Stimulated activated CD4-positive, alpha-beta T cell treated with anti-CD3 and anti-CD28 coated beads, Interleukin-2, amount 100 ng/mL, for 48 hours (primary cell): ENCODE data around the gene IL1RL1.
"Not testable (repeated sequence)": the region's sequence is repeated elsewhere in the genome, so short reads cannot be mapped to it uniquely, and the experiment has no call there.

ENCODE experiments used
- DNase-seq, 2 donors: peaks; one replicate each; pipeline ENCODE4 v3.0.0-alpha.2; 2020

IL1RL1 gene

DNA sequence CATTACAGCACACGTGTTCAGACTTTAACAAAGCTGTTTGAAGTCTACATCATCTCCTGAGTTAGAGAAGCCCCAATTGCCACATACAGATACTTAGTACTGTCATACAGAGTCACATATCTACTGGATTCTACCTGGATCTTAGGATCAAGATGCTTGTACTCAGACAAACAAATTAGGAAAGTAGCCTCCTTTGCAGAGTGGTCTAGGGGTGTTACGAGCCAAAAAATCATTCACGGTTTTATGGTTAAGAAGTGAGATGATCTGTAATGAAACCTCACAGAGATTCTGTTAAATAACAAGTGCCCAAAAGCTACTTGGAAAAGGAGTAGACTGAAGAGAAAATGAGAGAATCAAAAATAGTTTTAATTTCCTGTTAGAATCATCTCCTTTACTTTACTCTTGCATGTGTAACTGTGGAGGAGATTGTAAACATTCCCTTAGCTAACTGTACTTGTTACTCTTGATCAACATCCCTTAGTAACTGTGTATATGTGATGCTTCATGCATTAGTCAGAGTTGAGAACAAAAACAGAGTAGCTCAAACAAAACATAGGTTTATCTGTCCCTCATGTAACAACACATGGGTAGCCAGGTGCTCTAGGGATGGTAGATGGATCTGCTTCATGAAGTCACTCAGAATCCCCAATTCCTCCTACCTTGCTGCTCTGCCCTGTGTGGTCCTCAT, 16.4 kb upstream of the IL1RL1 start:
- no peak for DNase-seq

DNA sequence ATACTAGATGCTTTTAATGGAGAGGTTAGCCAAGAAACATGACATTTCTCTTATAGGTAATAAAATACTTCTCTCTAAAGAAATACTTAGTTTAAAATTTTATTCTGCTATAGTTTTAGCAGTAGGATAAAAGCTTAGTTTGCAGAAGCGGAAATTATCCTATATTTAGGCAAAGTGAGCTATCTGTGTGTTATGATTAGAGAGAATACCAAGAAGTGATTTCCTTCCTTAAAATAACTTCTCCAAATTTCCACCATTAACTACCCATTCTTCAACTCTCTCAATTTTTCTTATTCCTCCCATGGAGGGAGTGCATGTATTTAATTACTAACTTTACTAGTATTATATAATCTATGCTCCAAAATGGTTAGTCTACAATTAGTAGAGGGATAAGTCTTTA, 15.8 kb upstream of the IL1RL1 start:
- no peak for DNase-seq

DNA sequence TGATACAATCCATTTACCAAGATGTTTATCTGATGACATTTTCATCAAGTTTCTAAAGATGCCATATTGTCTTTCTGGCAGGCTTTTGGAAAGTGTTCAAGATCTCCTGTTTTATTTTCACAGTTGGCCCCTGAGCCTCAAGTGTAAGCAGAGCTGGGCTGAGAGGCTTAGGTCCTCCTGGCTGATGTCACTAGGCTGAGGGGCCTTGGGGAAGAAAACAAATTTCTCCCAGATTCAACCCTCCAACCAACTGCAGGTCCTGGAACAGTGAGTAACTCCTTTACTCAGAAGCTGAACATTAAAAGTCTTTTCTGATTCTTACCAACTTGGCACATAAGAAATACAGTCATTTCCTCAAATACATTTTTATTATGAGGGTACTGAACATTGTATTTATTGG, 14.9 kb upstream of the IL1RL1 start:
- DNase-seq, result no peak

DNA sequence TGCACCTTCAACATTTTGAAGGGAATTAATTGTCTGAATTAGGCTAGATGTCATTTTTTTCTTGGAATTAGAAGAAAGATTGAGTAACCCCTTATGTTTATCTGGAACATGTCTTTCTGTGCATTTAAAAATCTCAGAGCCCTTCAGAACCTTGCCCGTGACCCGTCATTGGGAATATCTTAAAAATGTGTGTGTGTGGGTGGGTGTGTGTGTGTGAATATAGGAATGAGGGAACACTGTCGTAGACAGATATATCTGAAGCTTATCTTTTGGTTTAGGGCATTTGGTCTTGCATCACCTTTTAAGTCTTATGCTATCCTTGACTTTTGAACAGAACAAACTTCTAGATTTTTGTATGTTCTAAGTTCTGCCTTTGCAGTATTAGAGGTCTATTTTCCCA, 13.5 kb upstream of the IL1RL1 start:
- no peak for DNase-seq

DNA sequence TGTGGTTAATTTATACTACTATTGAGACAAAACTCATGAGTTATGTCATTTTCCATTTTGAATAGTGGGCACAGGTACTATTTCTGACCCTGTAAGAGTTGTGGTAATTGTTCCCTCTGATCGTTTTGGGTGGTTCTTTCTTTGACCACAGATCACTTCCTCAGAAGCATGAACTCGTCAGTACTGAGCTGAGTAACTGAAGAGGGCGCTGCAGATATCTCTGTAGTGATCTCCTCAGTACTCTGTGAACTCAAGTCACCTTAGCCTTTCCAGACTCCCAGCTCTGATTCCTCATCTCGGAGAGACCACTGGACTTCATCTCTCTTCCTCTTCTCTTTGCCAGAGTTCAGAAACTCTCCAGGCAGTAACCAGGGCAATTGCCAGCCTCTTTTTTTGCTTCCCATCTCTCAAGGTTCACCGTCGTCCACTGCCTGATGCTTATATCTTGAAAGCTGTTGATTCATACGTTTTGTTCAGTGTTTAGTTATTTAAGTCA, 9.4 kb upstream of the IL1RL1 start:
- peak; percentile 34 to 35 for DNase-seq

DNA sequence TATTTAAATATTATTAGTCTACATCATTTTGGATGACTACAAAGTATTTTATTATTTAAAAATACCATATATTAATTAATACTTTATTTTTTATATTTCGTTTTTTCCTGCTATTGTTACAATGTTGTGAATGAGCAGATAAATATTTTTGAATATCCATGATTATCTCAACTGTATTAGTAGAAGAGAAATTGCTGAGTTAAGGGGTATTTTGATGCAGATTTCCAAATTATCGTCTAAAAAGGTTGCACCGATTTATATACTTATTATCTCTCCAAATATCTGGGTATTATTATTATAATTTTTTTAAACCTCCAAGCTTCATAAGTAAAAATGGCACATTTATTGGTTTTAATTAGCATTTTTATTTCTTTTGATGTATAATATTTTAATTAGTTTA, 8.9 kb upstream of the IL1RL1 start:
- DNase-seq, result no peak

DNA sequence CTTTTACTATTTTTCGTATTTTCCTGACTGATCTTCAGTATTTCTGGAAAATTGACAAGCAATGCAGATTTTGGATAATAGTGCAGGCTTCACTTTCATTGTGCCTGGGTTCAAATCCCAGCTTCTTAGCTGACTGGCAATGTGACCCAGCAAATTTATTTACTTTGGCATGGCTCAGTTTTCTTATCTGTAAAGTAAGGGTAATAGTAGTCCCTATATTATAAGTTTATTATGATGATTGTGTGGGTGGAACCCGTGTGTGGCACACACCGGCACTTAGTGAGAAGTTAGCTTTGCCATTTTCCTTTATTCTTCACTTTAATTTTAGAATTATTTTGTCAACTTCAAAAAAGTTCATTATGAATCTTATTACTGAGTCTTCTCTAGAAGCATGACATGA, 7.8 kb upstream of the IL1RL1 start:
- no peak for DNase-seq

DNA sequence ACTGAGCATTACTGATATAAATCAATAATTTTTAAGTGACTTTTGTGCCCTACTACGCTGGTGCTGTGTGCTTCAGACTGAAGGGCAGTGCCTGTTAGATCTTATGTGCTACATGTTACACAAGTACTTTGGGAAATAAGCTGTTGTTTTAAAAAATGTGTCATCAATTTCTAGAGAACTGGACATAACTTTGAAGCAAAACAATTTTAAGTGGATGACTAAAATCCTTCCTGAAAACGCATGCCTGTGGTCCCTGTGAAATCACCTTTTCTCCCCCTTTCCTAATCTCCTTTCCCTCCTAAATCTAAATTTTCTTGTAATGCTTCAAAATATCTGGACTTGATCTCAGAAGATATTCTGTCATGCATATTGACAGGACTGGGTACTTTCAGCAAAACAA, 7.1 kb upstream of the IL1RL1 start:
- no peak for DNase-seq

DNA sequence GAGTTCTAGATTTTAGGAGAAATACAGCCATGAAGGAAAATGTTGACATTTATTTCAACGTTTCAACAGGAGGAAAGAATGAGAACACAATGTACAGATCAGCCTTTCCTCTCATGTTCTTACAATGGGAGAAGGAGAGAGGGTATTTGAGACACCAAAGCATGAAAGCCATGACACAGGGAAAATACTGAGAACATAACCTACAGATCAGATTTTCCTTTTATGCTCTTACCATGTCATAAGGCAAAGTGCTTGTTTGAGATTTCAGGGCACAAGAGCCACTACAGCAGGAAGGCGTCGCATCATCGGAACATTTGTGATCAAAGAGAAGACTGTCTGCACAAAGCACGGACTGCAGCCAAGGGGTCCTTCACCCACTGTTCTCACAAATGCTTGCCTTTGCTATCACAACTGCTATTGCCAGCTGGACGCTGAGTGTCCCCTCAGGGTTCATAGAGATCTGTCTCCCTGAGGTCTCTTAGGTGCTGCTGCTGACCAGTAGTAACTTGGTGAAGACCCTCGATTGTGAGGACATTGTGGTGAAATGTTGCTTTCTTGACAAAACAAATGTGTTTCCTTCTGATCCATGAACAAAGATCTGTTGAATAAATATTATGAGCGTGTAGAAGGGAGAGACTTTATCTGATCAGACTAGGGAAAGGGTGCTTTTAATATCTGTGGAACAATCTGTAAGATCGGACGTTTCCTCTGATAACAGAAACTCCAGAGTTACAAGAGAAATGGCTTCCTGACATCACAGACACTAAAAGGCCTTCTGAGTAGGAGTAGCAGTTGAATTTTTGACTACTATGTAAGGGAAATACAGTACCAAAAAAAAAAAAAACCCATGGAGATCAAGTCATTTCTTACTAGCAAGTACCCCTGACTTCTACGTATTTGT, 6.4 kb upstream of the IL1RL1 start:
- DNase-seq, result peak in 1 of 2 donors; percentile 9

DNA sequence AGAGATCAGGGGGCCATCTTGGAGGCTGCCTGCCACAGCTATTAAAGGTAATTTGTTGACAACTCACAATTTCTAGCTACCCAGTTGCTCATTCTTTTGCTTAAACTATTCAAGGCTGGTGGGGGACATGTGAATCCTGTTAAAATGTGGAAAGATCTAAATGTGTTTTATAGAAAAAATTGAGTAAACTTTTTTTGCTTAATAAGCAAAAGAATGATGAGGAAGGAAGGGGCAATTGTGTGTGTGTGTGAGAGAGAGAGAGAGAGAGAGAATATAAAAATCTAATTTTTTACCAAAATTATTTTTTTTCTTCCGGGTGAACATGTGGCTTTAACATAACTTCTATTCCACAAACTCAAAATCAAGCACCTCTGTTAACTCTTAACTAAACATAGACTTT, 5.2 kb upstream of the IL1RL1 start:
- DNase-seq, result no peak

DNA sequence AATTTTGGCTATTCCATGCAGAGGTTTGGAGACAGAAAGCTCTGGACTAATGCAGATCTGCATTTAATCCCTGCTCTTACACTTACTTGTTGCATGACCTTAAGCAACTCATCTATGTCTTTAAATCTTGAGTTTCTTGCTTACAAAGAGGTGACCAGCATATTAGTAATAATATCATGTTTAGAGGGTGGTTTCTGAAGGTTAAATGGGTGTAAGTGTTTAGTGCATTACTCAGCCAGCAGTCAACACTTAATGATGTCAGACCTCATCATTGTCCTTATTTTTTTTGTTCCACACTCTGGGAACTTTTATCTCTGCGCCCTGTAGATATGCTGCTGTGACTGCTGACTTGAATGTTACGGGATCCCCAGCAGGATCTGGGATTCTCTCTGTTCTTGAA, 1.7 kb downstream of the IL1RL1 start:
- no peak for DNase-seq

DNA sequence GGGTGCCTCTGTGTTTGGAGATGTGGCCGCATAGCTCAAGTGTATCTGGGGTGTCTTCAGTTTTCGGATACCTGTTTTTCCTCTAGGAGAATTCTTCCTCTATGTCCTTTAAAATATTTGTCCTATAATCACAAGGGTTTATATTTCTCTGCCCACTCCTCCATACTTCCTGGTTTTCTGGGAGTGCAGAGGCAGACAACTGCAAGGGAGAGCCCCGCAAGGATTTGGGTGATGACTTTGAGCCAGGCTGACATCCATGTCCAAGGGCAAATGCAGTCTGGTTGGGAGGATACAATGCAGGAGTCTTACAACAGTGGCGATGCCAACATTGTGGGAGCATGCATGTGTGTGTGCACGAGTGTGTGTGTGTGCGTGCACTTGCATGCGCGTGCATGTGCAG, 2.1 kb downstream of the IL1RL1 start:
- no peak for DNase-seq

DNA sequence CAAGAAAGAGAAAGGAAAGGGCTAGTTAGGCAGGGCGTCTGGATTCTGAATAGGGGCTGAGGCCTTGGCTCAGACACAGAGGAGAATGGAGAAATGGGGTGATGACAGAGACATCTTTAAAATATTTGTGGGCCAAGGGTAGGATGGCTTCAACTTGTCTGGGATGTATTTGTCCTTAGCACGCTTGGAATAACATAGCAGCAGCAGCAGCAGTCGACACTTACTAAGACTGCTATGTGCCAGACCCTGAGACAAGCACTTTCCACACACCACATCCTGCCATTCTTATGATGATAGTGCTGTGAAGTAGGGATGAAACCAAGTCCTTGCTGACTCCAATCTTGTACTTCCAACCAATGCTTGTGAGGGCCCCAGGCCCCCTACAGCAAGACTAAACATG, 2.6 kb downstream of the IL1RL1 start:
- no peak for DNase-seq

DNA sequence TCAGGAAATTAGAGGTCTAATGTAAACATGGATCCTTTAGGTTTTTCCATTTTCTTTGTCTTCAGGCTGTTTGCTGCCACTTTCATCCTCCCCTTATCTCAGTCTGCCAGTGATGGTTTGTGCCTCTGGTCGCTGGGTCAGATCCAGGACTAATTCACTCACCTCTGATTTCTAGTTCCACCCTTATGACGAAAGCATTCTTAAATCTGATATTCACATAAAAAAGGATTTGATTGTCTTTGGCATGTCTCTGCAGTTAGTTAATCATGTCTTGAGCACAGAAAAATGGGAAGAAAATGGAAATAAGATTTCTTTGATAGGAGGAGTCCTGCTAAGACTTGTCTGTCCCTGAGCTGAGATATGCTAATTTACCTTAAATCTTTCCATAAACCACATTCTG, 4.6 kb downstream of the IL1RL1 start:
- no peak for DNase-seq

DNA sequence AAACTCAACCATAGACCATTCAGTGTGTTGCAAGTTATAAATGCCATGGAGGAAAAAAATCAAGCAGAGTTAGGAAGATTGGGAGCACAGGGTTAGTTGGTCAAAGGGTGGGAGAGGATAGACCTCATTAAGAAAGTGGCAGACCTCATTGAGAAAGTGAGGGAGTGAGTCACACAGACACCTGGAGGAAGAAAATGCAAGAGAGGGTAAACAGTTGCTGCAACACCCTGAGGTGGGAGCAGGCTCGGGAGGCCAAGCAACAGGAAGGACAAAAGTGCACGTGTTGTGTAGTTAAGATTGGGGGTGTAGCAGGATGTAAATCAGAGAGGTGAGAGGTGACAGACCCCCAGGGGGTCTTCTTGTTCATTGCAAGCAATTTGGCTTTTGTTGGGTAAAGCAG, 6.4 kb downstream of the IL1RL1 start:
- DNase-seq, result no peak

DNA sequence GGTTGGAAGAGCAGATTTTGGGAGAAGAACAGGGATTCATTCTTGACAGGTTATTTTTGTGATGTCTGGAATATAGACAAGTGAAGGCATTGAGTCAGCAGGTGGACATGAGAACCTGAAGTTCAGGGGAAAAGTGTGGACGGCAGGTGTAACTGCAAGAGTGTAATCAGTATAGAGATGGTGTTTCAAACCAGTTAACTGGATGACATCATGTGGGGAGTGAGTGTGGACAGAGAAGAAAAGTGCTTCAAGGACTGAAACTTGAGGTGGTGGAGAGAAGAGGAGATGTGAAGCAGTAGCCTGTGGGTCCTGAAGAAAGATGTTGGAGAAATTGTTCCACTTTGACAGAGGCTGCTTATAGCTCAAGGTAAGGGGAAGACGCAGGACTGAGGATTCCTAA, 7.1 kb downstream of the IL1RL1 start:
- DNase-seq, result no peak

DNA sequence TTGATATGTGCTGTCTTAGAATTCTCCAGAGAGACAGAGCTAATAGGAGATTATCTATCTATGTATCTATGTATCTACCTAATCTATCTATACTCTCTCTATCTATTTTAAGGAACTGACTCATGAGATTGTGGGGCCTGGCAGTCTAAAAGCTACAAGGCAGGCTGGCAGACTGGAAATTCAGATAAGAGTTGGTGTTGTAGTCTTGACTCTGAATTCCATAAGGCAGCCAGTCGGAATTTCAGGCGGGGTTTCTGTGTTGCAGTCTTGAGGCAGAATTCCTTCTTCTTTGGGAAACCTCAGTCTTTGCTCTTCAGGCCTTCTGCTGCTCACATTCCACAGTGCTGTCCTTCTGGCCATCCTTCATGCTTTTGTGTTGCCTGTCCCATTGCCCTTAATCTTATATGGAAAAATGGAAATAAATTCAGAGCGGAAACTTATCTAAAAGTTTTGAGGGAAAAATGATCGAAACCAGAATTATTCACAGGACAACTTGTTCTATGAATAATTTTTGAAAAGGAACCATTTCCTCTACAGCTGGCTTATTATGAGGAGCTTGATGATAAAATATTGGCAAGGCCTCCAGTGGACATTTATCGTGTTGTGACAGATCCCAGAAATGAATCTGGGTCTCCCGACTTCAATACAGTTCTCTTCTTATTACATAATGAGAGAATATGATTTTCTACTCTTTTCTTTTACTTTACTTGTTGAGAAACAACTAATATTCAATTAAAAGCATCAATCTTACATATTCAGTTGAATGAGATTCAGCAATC, 10.8 kb downstream of the IL1RL1 start:
- no peak for DNase-seq

DNA sequence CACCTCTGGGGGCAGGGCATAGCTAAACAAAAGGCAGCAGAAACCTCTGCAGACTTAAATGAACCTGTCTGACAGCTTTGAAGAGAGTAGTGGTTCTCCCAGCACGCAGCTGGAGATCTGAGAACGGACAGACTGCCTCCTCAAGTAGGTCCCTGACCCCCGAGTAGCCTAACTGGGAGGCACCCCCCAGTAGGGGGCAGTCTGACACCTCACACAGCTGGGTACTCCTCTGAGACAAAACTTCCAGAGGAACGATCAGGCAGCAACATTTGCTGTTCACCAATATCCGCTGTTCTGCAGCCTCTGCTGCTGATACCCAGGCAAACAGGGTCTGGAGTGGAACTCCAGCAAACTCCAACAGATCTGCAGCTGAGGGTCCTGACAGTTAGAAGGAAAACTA, 13.6 kb downstream of the IL1RL1 start:
- not testable (repeated sequence) for DNase-seq

DNA sequence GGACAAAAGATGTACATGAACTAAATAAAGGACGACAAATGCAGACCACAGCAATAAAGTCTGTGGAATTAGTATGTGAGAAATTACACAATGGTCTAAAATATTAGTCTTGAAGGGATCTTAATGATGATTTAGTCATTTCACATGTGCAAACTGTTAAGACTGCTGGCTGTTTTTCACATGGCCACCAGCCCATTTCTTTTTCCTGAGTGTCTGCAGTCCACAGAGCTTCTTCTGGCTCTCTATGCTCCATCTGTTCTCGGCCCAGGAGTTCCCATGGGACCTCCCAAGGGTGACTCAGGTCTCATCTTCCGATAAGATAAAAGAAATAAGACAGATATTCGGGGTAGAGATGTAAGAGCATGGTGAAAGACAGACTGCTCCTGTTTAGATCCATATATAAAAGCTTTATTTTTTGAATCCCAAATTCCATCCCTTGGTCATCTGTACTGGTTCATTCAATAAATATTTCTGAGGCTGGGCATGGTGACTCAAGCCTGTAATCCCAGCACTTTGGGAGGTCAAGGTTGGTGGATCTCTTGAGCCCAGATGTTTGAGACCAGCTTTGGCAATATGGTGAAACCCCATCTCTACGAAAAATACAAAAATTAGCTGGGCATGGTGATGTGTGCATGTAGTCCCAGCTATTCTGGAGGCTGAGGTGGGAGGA, 20.1 kb downstream of the IL1RL1 start:
- DNase-seq, result no peak

DNA sequence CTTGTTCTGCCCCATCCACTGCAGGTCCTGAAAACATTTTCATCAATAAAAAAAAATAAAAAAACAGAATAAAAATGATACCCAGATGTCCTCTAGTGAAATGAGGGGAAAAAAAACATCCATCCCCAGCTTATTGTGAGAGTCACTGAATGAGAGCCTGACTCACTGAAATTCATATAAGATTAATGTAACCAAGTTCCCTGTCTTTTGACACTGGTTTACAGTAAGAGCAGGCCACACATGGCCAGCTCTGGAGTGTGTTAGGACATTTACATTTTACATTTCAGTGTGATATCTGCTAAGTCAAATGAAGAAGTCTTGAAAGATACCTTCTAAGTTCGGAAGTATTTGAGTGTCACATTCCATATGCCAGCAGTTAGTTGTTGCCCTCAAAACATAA, 23.1 kb downstream of the IL1RL1 start:
- DNase-seq, result no peak

DNA sequence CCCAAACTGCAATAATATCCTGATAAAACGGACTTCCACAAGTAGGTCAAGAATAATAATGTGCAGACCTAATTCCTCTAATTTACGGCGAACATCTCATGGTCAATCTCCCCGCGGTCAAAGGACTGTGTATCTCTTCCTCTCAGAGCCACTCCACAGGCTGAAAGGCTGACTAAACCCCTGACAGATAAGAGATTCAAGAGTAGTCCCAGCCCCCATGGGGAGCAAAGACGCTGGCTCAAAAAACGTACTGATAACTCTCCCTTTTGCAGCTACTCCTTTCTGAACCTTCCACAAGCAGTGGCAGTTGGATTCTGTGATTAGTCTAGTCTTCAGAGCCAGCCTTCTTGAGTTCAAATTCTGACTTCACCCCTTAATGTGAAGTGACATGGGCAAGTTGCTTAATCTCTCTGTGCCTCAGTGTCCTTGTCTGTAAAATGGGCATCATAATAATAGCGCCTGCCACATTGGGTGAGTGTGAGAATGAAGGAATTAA, 24.6 kb downstream of the IL1RL1 start:
- no peak for DNase-seq

DNA sequence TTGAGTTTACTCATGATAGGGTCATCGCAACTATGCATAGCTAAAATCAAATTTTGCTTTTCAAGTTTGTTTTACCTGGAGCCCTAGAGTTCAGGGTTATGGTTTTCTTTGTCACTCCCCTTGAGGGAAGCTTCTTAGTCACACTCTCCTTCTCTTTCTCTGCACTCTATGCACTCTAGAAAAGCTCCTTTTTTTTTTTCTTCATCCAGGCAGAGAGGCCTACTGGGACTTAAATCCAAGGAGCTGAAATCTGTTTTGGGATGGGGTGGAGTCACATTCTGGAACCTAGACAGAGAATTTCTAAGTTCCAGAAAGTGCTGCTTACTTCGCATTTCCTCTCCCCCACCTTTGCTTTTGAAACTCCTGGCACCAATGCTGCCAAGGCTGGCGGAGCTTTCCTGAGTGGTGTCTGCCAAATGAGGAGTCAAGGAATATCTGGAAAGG, 25.2 kb downstream of the IL1RL1 start:
- DNase-seq, result no peak

DNA sequence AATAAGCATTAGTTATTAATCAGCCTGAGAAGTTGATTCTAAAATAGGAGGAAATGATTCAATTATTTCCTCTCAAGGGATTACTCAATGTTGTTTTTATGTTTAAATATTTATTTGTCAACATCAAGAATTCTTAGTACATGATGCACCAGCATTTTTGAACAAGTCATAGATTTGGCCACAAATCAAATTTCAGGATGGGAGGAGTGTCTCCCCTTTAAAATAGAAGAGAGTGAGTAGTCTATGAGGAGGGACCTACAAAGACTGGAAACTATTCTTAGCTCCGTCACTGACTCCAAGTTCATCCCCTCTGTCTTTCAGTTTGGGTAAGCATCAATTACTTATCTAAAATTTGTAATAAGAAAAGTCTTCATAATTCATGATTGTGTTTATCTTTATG, 25.6 kb downstream of the IL1RL1 start:
- DNase-seq, result no peak
